GM10248 (cell line): ENCODE measurements around the gene CHD9.
"Not testable (repeated sequence)": the region's sequence is repeated elsewhere in the genome, so short reads cannot be mapped to it uniquely, and the experiment has no call there.

Experiments
- CTCF ChIA-PET: fragments of 300-600 bp; sonication (Branson Sonifier 250); formaldehyde crosslinking; extraction: SDS; loops from one replicate; lab custom pipeline; 2021; ENCODE audit warnings: antibody characterized with exemption; lab: Yijun Ruan, JAX
- POLR2A ChIA-PET: fragments of 350-650 bp; sonication (Branson Sonifier 250); formaldehyde crosslinking; extraction: SDS; loops from one replicate; lab custom pipeline; 2020; ENCODE audit warnings: antibody characterized with exemption; lab: Yijun Ruan, JAX
- DNase-seq: peaks from one replicate; pipeline ENCODE4 v3.0.0; 2012; ENCODE audit errors: extremely low spot score
- CTCF ChIP-seq: IDR thresholded peaks from 2 replicates; pipeline ENCODE4 v1.5.1; 2012; ENCODE audit warnings: mild to moderate bottlenecking, low read depth; ENCODE audit errors: extremely low read depth, missing control alignments, control extremely low read depth

The CHD9 gene

GRCh38 chr16:53073022-53073421, 18.2 kb downstream of the CHD9 start:
- no peak for TF ChIP-seq CTCF
- ChIA-PET POLR2A (no interaction called here), CTCF (no interaction called here)
- no peak for DNase-seq

GRCh38 chr16:53074296-53074695, 19.5 kb downstream of the CHD9 start:
- POLR2A ChIA-PET, DNase-seq: not testable (repeated sequence)
- CTCF ChIA-PET: interaction anchor here (0.7 to 1.6 kb wide), 4 partner anchors 10 to 38 kb away, joined by 3 to 4 read pairs (median 4); no protein-coding TSS in a partner anchor

DNA sequence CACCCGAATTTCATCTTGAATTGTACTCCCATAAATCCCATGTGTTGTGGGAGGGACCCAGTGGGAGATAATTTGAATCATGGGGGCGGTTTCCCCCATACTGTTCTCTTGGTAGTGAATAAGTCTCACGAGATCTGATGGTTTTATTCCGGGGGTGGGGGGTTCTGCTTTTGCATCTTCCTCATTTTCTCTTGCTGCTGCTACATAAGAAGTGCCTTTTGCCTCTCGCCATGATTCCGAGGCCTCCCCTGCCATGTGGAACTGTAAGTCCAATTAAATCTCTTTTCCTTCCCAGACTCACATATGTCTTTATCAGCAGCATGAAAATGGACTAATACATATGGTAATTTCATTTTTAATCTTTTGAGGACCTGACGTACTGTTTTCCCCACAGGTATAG, 20.7 kb downstream of the CHD9 start:
- CTCF ChIA-PET: interaction anchor here (1.2 to 1.6 kb wide), 3 partner anchors 10 to 12 kb away, joined by 3 to 4 read pairs (median 4); no protein-coding TSS in a partner anchor
- POLR2A ChIA-PET, DNase-seq: not testable (repeated sequence)

- POLR2A ChIA-PET: no interaction called here
- CTCF ChIA-PET: interaction anchor here (1.0 to 1.3 kb wide), 3 partner anchors 37 to 129 kb away, joined by 3 to 6 read pairs (median 4); no protein-coding TSS in a partner anchor
- TF ChIP-seq CTCF: no peak
- no peak for DNase-seq
Measured at GRCh38 chr16:53078247-53078646, 23.5 kb downstream of the CHD9 start.

DNA sequence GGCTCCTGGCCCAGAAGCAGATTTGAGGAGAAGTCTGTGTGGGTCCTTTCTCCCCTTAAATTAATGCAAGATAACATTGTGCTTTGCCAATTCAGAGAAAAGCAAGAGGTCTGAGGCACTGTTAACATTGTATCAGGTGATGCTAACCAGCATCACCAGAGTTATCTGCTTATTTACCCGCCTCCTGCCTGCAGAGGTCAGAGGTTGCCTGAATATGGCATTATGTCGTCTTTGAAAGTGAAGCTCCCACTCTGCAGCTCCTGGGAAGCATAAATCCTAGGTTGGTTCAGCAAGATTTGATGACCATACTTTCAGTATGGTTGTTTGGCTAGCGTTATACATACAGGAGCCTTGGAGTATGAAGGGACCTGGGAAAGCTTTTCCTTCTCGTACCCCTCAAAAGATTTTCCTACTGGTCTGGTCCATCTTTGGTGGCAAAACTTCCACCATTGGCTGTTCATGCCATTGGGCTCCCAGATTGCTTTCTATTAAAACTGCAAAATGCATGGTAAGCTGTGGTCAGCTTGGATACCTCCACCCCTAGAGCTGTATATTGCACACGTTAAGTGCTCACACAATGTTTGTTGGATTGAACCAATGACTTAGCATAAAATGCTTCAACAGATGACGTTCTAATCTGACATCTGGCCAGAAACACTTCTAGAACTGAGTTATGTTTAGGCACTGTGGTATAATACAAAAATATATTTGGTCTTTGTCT, 24.1 kb downstream of the CHD9 start:
- ChIA-PET POLR2A (no interaction called here), CTCF (interaction anchor here (0.8 to 2.1 kb wide), 8 partner anchors 9 to 129 kb away, joined by 3 to 16 read pairs (median 4); partner anchors contain the start of gene CHD9)
- DNase-seq: no peak
- TF ChIP-seq CTCF: no peak

GRCh38 chr16:53080345-53081031, 25.7 kb downstream of the CHD9 start:
- no peak for TF ChIP-seq CTCF
- no peak for DNase-seq
- ChIA-PET CTCF (interaction anchor here (0.9 to 2.1 kb wide), 9 partner anchors 9 to 74 kb away, joined by 3 to 16 read pairs (median 3); partner anchors contain the start of gene CHD9), POLR2A (interaction anchor here (1.1 kb wide), 1 partner anchor 19 kb away, joined by 6 read pairs; no protein-coding TSS in a partner anchor)

- POLR2A ChIA-PET: interaction anchor here (1.1 kb wide), 1 partner anchor 18 kb away, joined by 6 read pairs; no protein-coding TSS in a partner anchor
- CTCF ChIA-PET: interaction anchor here (0.9 to 2.1 kb wide), 5 partner anchors 9 to 46 kb away, joined by 3 to 12 read pairs (median 3); partner anchors contain the start of gene CHD9
- no peak for TF ChIP-seq CTCF
- no peak for DNase-seq
Measured at GRCh38 chr16:53081032-53081424, 26.2 kb downstream of the CHD9 start.
